GM19372 (cell line): Measurements from ENCODE around the gene MBD3L2.
"Not testable (repeated sequence)": the region's sequence is repeated elsewhere in the genome, so short reads cannot be mapped to it uniquely, and the experiment has no call there.

Experiments
- ATAC-seq: cut with Tn5 transposase; IDR thresholded peaks from one replicate; pipeline ENCODE4 v1.9.1; 2021; ENCODE audit warnings: mild to moderate bottlenecking, low read depth, moderate library complexity; ENCODE audit not compliant: unreplicated experiment

Gene MBD3L2

DNA sequence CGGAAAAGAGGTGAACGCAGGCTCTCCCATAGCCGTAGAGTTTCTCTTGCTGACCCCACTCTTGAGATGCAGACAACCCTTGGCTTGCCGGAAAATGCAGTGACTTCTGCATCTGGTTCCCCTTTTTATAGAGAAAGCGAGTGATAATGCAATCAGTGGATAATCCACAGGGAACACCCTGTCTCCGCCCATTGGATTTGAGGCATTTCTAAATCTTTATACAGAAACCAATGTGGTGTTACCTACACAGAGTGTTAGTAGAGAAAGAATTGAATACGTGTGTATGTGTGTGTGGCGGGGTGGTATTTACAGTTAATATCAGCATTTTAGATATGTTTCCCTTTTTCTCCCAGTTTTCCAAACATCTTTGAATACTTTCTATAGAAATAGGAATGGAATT, 9.5 kb downstream of the MBD3L2 start, which contains the start of gene MBD3L3:
TSS of gene MBD3L3 (minus strand) at position 101 of the 400 bp plus-strand sequence. CDS start at position 30, 71 bp downstream.
- ATAC-seq = not testable (repeated sequence)

DNA sequence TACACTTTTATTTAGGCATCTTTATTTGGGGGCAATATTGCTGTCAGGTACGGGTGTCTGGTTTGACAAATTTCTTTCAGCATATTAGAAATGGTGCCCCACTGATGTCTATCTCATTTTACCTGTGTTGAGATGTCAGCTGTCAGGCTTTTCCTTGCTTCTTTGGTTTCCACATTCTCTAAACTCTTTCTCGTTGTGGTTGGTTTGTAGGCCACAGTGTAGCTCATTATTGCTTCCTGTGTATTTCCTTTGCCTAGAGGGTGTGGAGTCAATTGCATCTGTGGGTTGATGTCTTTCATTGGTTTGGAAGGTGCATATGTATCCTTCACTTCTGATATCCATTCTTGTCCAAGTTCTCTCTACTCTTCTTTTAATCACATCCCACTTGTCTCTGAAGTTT, 10.9 kb downstream of the MBD3L2 start:
- ATAC-seq = not testable (repeated sequence)

DNA sequence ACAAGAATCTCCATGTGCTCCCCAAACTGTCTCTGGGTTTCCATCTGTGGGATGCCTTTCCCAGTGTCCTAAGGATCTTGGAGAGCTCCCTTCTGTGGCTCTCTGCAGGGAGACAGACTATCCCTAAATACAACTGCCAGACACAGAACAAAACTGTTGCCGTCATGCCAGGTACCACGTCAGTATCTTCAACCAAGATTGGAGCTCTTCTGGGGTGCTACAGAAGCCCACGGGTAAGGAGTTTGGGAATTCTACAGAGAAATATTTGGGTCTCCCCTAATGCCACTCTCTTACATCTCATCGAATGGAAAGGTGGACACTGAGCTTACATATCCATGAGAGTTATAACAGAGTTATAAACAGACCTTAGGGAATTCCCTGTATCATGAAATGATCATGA, 14.2 kb downstream of the MBD3L2 start:
- ATAC-seq = no peak

DNA sequence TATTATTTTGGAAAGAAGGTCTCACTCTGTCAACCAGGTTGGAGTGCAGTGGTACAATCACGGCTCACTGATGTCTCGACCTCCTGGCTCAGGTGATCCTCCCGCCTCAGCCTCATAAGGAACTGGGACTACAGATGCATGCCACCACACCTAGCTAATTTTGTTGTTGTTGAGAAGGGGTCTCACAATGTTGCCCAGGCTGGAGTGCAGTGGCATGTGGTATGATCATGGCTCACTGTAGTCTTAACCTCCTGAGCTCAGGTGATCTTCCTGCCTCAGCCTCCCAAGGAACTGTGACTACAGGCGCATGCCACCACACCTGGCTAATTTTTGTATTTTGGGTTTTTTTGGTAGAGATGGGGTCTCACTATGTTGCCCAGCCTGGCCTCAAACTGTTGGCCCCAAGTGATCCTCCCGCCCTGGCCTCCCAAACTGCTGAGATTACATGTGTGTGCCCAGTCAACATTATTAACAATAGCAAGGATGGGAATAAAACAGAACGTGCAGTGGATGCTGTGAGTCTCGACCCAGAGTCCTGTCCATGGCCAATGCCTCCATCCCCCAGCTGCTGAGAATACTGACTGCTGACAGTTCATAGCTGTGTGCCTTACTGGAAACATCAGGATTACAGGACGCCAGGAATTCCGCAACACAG, 14.8 kb downstream of the MBD3L2 start:
- no peak for ATAC-seq

DNA sequence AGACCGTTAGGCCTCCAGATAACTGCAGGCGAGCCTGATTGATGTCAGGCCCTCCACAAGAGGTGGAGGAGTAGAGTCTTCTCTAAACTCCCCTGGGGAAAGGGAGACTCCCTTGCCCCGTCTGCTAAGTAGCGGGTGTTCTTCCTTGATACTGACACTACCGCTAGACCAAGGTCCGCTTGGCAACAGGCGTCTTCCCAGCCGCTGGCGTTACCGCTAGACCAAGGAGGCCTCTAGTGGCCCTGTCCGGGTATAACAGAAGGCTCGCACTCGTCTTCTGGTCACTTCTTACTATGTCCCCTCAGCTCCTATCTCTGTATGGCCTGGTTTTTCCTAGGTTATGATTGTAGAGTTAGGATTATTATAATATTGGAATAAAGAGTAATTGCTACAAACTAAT, 18.0 kb downstream of the MBD3L2 start:
- not testable (repeated sequence) for ATAC-seq

DNA sequence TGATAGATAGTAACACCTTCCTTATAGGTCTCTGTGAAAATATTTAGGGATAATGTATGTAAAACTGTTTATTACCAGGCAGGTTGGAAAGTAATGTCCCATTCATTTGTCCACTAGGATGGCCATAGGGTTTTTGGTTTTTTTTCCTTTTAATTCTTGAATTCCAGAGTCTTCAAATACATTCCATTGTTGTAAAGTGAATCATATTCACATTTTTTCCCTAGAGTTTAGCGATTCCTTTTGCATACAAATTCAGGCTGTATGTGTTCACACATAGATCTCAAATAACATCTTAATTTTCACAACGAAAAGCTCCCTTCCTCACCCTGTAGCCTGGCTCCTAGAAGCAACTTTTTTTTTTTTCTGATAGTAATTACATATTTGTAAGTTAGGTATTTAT, 18.6 kb downstream of the MBD3L2 start:
- ATAC-seq = no peak

DNA sequence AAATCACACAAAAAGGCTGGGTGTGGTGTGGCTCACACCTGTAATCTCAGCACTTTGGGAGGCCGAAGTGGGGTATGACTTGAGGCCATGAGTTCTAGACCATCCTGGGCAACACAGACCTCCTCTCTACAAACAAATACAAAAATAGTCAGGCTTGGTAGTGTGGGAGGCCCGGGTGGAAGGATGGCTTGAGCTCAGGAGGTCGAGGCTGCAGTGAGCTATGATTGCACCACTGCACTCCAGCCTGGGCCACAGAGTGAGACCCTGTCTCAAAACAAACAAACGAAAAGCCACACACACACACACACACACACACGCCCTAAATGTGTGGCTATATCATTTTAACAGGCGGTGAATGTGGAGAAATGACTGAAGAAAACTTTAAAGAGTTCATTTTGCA, 19.5 kb downstream of the MBD3L2 start:
- no peak for ATAC-seq

DNA sequence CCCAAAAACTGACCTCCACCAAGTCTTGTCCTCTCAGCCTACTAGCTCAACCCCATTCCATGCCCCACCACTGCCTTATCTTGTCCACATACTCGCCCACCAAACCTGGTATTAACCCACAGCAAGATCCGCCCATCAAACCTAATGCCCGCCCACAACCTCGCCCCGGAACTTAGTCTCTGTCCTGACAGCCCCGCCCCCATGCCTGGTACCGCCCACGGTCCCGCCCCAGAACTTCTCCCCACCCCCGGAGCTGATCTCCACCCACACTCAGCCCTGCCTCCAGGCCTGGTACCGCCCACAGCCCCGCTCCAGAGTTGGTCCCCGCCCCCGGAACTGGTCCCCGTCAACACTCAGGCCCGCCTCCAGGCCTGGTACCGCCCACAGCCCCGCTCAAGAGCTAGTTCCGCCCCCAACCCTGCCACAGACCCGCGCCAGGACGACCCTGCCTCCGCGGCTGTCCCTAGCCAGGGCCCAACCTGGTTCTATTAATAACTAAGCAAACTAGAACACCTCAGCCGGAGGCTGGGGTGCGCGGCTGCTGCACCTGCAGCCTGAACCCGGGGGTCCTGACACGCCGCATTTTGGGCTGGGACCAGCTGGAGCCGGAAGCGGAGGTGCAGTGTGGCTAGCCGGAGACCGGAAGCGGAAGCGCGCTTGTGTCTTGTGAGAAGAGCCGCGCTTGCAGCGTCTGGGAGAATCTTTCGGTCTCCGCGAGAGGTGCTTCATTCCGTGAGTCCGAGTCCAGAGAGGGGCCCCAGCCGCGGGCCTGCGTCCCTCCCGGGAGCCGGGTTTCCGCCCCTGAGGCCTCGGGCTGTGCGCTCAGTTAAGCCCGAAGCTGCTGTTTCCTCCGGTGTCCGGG, 20.2 kb downstream of the MBD3L2 start, which contains the start of gene ZNF557:
TSS of gene ZNF557 (plus strand) at position 662 of the 862 bp plus-strand sequence. CDS start 5,372 bp downstream, outside the sequence.
- peak; percentile 91 for ATAC-seq

DNA sequence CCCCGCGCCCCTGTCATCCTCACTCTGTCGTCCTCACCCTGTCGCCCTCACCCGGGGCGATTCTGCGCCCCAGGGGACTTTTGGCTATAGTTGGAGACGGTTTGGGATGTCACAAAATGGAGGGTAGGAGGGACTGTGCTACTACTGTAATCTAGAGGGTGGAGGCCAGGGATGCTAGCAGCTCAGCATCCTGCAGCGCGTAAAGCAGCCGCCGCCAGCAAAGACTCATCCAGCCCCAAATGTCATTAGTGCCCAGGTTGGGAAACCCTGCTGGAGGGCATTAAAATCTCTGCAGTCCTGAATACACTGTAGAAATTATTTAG, 20.7 kb downstream of the MBD3L2 start:
- ATAC-seq = no peak

DNA sequence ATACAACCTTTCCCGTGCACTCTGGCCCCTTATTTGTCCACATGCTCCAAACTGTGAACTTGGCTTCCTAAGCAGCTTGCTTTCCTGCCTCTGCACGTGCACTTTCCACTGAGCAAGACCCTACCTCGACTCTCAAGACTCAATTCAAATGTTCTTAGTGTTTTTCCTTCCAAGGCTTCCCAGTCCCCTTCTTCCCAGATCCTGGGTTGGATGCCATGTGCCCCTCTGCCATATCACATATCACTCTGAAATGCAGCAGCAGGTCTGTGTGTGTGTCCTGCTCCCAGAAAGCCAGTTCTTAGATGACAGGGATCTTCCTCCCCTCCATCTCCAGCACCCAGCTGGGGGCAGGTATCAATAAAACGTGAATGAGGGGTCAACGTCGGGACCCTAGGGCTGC, 23.4 kb downstream of the MBD3L2 start:
- ATAC-seq = no peak

DNA sequence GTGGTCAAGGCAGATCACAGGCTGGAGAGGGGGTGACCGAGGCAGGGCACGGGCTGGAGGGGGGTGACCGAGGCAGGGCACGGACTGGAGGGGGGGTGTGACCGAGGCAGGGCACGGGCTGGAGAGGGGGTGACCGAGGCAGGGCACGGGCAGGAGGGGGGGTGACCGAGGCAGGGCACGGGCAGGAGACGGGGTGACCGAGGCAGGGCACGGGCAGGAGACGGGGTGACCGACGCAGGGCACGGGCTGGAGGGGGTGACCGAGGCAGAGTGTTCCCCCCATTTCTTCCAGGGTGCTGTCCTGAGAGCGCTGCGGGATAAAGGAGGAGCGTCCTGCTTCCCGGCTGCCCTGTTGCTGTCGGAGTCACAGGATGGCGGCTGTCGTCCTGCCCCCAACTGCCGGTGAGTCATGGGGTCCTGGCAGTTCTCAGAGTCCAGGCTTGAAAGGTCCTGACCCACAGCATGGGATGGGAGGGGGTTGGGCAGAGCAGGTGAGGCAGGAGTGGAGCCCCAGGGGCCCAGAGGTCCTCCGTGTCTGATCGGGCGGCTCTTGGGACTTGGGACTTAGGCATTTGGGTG, 25.7 kb downstream of the MBD3L2 start:
- no peak for ATAC-seq

DNA sequence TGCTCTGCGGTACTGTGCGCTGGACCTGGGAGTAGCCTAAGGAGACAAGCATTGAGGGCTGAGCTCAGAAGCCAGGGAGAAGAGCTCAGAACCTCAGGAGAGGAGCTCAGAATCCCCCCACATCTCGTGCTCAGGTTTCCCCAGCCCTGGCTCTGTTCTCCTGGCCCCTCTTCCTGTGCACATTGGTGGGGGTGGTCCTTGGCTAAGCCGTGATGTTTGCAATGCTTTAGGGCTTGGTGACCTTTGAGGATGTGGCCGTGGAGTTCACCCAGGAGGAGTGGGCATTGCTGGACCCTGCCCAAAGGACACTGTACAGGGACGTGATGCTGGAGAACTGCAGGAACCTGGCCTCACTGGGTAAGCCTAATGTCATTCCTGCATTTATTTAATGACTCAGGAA, 27.0 kb downstream of the MBD3L2 start:
- no peak for ATAC-seq

DNA sequence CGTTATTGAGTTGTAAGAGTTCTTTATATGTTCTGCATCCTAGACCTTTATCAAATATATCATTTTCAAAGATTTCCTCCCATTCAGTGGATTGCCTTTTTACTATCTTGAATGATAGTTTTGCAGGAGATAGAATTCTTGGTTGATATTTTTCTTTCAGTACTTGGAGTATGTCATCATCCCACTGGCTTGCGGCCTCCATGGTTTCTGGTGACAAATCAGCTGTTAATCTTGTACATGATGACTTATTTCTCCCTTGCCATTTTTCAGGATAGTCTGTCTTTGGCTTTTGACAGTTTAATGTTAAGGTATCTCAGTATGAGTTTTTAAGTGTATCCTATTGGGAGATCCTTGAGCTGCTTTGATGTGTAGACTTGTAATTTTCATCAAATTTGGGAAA, 28.9 kb downstream of the MBD3L2 start:
- no peak for ATAC-seq

DNA sequence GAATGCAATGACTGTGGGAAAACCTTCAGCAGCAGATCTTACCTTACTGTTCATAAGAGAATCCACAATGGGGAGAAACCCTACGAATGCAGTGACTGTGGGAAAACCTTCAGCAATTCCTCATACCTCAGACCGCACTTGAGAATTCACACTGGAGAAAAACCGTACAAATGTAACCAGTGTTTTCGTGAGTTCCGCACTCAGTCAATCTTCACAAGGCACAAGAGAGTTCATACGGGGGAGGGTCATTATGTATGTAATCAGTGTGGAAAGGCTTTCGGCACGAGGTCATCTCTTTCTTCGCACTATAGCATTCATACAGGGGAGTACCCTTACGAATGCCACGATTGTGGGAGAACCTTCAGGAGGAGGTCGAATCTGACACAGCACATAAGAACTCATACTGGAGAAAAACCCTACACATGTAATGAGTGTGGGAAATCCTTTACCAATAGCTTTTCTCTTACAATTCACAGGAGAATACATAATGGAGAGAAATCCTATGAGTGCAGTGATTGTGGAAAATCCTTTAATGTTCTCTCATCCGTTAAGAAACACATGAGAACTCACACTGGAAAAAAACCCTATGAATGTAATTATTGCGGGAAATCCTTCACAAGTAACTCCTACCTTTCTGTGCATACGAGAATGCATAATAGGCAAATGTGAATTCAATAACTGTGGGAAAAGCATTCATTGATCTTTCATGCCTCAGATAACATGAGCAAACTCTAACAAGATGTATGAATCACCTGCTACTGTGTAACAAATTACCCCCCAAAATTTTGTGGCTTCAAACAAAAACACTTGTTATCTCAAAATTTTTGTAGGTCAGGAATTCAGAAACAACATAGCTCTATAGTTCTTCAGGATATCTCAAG, 34.2 kb downstream of the MBD3L2 start:
- no peak for ATAC-seq

DNA sequence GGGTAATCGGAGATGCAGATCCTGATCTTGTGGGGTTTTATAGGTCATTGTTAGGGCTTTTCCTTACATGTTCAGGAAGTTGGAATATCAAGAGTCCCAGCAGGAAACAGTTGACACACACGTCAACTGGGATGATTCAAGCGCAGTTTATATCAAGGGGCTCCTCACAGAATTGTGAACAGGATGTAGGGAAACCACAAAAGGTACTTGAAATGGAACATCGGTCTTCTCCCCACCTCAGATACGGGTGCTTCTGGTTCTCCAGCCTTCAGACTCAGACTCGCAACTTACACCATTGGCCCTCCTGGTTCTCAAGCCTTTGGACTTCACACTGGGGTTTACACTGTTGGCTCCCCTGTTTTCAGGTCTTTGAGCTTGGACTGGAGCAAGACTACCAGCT, 39.9 kb downstream of the MBD3L2 start:
- no peak for ATAC-seq

DNA sequence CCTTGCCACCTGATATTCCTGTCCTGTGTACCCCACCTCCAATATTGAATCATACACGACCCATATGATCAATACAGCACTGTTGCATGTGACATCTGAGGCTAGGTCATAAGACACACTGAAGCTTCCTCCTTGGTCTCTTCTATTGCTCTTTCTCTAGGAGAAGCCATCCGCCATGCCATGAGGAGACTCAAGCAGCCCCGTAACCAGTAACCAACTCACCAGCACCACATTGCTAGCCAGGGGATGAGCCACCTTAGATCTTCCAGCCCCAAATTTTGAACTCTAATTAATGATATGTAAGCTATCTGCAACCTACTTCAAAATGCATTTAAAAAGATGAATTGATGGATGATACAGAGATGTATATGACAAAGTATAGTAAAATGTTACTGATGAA, 49.0 kb downstream of the MBD3L2 start:
- no peak for ATAC-seq

DNA sequence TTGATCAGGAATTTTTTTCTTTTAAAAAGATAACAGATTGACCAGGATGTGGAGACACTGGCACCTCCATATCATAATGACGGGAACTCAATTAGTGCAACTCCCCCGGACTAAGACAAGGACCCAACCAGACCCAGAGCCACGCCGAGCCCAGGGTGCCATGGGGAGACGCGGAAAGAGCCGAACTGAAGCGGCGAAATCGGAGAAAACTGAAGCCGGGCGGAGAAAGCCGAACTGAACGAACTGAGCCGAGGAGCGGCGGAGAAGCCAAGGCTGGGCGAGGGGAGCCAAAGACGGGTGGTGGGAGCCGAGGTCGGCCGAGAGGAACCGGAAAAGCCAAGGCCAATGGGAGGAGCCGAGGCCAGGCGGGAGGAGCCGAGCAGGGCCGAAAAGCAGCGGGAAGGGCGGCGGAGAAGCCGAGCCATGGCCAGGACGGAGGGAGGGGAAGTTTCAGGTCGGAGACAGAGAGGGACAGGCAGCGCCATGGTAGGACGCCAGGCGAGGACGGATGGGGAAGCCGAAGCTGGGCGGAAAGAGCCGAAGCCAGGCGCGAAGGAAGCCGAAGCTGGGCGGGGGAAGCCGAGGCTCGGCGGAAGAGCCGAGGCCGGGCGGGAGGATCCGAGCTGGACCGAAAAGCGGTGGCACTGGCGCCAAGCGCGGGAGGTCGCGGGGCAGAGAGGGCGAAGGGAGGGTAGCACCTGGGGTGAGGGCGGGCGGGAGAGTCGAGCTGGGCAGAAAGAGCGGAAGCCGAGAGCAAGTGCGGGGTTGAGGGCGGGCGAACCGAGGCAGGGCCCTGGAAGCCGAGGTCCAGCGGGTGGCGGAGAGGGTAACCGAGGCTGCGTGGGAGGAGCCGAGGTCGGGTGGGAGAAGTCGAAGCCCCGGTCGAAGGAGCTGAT, 49.8 kb downstream of the MBD3L2 start:
- peak; percentile 79 for ATAC-seq

DNA sequence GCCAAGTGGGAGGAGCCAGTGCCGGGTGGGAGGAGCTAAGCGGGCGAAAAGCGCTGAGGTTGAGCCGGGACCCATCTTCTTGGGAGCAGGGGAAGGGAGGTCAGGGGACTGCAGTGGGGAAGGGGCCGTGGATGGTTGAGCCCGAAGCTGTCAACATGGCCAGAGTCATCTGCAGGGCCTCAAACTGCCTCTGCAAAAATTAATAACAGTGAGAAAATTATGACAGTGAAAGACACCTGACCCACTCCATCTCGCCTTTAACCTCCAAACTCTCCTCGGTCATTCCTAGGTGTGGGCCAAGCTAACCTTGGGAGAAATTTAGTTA, 50.4 kb downstream of the MBD3L2 start:
- no peak for ATAC-seq
